SH-SY5Y (cell line): ENCODE data around the gene PACS1.

Experiments used
- GATA2 ChIP-seq: IDR thresholded peaks from 2 replicates; pipeline ENCODE4 v1.6.1; 2011; ENCODE audit warnings: mild to moderate bottlenecking, low read depth, low read length
- GATA3 ChIP-seq: IDR thresholded peaks from 2 replicates; pipeline ENCODE4 v1.6.1; 2011; ENCODE audit warnings: low read depth, mild to moderate bottlenecking, low read length, moderate library complexity

DNA sequence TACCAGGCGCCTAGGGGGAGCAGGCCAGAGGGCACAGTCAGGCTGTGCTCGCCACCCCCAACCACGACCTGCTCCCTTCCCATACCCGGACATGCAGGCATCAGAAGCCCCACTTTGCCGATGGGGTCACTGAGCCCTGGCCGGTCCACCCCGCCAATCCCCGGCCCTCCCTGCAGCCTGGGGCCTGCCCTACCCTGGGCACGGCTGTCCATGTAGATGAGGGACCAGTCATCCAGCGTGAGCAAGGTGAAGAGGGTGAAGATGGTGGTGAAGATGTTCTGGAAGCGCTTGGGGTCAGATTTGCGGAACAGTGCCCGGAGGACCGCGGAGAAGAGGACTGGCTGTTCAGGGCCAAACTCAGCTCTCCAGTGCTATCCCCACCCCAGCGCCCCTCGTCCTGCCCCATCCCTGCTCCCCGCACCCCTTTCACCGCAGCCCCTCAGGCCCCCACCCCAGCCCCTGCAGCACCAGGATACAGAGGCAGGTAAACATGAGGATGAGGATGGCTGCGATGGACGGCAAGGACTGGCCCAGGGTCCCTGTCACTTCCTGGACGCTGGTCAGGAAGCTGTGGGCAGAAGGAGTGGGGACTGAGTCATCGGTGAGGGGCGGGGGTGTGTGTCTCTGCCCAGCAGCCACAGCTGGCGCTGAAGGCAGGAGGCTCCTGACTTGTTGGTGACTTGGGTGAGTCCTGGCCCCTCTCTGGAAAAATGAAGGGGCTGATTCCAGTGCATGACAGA is 49.3 kb upstream of the PACS1 start:
- no peak for TF ChIP-seq GATA2
- no peak for TF ChIP-seq GATA3
